ENCODE measurements around the gene POP7.
"Not testable (repeated sequence)": the region's sequence is repeated elsewhere in the genome, so short reads cannot be mapped to it uniquely, and the experiment has no call there.

POP7 gene

DNA sequence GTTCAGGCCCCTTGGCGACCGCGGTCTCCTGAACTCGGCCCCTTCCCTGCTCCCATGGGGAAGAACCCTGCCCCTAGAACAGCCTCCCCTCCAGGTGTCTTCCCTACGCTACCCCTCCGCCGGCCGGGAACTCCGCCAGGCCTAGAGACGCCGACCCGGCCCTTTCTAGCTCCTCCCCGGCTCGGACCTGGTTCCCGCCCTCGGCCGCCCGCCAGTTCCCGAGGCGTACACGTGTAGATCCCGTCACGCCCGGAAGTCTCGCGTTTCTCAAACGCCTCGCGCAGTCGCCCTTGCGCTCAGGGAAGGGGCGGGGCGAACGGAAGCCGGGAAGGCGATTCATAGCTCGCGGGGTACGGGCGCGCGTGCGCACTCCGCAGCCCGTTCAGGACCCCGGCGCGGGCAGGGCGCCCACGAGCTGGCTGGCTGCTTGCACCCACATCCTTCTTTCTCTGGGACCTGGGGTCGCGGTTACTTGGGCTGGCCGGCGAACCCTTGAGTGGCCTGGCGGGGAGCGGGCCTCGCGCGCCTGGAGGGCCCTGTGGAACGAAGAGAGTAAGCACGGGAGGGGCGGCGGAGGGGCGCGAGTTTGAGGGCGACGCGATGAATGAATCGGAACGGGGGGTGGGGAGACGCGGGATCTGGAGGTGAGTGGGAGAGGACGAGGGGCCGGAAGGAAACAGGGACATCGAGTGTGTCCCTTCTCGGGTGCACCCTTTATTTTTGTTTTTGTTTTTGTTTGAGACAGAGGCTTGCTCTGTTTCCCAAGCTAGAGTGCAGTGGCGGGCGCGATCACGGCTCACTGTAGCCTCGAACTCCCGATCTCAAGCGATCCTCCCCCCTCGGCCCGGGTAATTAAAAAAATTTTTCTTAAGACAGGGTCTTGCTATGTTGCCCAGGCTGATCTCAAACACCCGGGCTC lies at the start of gene POP7:
TSS of gene POP7 (plus strand) at position 369 of the 919 bp plus-strand sequence. CDS start 710 bp downstream, outside the sequence.
- peak; percentile 97 for DNase-seq (ENCODE audit: low read depth)

DNA sequence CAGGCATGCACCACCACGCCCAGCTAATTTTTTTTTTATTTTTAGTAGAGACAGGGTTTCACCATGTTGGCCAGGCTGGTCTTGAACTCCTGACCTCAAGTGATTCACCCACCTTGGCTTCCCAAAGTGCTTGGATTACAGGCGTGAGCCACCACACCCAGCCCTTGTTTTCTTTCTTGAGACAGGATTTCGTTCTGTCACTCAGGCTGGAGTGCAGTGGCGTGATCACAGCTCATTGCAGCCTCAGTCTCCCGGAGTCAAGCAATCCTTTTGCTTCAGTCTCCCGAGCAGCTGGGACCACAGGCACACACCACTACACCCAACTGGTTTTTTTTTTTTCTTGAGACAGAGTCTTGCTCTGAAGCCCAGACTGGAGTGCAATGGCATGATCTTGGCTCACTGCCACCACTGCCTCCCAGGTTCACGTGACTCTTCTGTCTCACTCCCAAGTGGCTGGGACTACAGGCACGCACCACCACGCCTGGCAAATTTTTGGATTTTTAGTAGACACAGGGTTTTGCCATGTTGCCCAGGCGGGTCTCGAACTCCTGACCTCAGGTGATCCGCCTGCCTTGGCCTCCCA lies 43.6 kb upstream of the POP7 start:
- DNase-seq (ENCODE audit: low read depth) = not testable (repeated sequence)

DNA sequence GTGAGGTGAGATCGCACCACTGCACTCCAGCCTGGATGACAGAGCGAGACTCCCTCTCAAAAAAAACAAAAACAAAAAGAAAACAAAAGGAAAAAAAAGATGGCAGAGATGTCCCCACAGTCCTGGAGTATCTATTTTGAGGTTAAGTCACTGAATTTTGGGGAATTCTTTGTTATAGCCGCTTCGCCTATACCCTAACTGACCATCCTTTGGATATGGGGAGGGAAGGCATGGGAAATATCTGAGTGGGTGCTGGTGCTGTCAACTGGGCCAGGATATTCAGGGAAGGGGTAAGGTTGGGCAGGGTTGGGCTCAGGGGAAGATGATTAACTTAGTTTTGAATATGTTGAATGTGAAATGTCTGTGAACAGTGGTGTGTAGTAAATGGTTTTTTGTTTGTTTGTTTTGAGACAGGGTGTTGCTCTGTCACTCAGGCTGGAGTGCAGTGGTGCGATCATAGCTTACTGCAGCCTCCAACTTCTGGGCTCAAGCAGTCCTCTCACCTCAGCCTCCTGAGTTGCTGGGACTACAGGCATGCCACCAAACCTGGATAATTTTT lies 40.7 kb upstream of the POP7 start:
- DNase-seq (ENCODE audit: low read depth) = no peak

- DNase-seq (ENCODE audit: low read depth) = no peak
These were observed 38.4 kb upstream of the POP7 start for GRCh38 chr7:100667331-100668068.

DNA sequence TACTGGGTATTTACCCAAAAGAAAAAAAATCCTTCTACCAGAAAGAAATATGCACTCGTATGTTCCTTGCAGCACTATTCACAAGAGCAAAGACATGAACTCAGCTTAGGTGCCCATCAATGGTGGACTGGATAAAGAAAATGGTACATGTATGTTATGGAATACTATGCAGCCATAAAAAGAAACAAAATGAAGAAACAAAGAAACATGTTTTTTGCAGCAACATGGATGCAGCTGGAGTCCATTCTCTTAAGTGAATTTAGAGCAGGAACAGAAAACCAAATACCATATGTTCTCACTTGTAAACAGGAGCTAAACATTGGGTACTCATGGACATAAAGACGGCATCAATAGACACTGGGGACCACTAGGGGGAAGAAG lies 37.9 kb upstream of the POP7 start:
- DNase-seq (ENCODE audit: low read depth) = no peak

GRCh38 chr7:100669106-100669505 lies 36.8 kb upstream of the POP7 start:
- DNase-seq (ENCODE audit: low read depth) = not testable (repeated sequence)

GRCh38 chr7:100670074-100670473 lies 35.8 kb upstream of the POP7 start:
- DNase-seq (ENCODE audit: low read depth) = no peak

DNA sequence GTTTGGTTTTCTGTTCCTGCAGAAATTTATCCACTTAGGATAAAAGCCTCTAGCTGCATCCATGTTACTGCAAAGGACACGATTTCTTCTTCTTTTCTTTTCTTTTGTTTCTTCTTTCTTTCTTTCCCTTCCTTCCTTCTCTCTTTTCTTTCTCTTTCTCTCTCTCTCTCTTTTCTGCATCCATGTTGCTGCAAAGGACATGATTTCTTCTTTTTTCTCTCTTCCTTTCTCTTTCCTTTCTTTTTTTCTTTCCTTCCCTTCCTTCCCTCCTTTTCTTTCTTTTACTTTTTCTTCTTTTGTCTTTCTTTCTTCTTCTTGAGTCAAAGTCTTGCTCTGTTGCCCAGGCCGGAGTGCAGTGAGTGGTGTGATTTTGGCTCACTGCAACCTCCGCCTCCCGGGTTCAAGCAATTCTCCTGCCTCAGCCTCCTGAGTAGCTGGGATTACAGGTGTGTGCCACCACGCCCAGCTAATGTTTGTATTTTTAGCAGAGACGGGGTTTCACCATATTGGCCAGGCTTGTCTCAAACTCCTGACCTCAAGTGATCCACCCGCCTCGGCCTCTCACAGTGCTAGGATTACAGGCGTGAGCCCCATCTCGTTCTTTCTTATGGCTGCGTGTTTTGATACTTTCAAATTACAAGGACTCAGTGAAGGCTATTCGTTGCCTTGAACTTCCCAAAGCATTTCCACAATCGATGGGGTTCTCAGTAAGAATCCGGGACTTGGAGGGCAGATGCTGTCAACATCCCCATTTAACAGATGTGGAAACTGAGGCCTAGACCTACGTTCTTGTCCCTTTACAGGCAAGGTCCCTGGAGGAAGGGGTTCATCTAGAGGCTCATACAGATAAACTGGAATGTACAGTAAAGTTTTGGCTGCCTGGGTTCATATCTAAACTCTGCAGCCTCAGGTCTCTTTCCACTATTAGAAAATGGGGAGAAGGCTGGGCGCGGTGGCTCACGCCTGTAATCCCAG lies 34.3 kb upstream of the POP7 start:
- no peak for DNase-seq (ENCODE audit: low read depth)

- peak; percentile 99 for DNase-seq (ENCODE audit: low read depth)
These were observed 32.5 kb upstream of the POP7 start, which contains the start of gene GNB2 for GRCh38 chr7:100673302-100673941. Gene GNB2 (plus strand): TSS chr7:100673740. CDS start chr7:100676266, 2,526 bp downstream.

GRCh38 chr7:100673942-100674410 lies 31.9 kb upstream of the POP7 start:
- peak; percentile 36 for DNase-seq (ENCODE audit: low read depth)

DNA sequence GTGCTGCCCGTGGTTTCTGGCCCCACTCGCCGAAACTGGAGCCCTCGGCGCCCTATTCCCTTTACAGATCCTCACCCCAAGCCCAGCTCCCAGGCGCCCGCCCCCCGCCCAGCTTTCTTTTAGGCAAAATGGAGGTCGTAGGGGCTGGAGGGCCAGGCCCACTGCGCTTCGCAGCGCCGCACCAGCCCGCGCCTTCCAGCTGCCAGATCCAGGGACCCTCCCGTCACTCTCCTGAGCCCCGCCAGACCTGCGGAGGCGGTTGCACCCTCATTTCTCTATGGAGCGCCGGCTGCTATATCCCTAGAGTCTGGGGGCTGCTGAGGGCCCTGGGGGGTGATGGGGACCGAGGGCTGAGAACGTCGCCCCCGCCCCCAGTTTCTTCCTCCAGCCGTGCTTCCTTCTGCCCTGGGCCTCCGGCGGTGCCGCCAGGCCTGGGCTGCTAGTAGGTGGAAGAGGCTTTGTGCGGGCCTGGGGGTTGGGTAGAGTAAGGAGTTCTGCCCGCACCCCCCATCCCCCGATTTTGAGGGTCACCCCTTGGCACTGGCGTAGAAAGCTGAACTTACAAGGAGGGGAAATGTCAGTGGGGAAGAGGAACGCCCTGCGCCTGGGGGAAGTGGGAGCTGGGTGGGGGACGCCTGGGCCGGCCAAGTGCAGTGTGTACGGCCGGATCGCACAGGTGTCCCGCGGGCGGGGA lies 31.4 kb upstream of the POP7 start:
- DNase-seq (ENCODE audit: low read depth) = no peak

DNA sequence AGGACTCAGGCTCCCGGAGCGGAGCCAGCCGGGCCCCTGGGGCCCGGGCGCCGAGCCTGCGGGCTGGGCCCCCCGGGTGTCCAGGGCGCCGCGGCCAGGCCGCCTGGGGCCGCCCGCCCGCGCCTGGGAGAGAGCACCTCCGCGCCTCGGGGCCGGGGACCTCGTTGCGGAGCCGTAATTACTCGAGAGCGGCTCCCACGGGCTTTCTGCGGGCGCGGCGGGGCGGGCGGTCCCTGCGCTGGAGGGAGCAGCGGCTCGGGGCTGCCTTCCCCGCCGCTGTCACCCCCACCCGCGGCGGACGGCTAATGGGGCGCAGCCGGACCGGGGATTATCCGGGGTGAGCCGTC lies 30.8 kb upstream of the POP7 start:
- DNase-seq (ENCODE audit: low read depth) = no peak

DNA sequence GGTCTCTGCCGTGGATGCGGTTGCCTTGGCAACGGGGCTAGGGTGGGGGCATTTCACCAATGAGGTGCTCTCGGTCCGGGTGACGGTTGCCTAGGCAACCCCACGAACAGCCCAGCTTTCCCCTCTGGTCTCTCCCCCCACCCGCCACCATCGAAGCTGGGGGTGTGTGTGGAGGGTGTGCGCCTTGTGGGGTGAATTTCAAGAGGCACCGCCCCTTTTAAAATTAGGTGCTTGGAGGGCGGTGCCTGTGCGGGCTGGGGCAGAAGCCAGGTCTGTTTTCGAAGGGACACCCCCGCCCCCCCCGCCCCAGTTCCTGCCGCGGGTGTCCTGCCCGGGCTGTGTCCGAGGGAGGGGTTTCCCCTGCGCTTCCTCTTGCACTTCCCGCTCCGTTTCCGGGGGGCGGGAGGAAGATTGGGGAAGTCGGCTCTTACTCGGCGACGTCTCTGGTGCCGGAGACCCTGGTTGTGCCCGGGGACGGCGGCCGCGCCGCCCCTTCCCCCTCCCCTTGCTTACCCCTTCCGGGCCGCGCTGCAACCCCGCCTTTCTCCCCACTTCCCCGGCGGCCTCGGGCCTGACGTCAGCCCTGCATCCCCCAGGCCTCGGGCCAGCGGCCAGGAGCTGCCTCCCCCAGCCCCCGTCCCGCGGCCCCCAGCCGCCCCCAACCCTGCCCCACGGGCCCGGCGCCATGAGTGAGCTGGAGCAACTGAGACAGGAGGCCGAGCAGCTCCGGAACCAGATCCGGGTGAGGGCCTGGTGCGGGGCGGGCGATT lies 30.2 kb upstream of the POP7 start:
- DNase-seq (ENCODE audit: low read depth) = peak; percentile 68

DNA sequence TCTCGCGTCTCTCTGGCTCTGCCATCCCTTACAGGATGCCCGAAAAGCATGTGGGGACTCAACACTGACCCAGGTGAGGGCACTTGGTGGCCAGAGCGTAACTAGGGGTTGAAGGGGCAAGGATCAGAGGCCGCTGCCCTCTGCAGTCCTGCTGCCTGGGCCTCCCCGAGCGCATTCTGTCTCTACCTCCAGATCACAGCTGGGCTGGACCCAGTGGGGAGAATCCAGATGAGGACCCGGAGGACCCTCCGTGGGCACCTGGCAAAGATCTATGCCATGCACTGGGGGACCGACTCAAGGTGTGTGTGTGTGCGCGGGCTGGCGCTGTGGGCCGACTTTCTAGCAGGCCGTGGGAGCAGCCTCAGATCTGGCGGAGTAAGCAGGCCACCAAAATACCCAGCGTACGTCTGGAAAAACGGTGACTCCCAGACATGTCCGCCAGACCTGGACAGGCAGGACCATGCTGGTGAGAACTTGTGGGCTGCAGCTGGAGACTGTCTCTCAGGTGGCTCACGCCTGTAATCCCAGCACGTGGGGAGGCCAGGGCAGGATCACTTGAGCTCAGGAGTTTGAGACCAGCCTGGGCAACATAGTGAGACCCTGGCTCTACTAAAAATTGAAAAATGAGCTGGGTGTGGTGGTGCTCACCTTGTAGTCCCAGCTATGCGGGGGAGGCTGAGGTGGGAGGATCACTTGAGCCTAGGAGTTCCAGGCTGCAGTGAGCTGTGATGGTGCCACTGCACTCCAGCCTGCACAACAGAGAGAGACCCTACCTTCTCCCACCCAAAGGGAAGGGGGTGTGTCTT lies 29.2 kb upstream of the POP7 start:
- DNase-seq (ENCODE audit: low read depth) = no peak

DNA sequence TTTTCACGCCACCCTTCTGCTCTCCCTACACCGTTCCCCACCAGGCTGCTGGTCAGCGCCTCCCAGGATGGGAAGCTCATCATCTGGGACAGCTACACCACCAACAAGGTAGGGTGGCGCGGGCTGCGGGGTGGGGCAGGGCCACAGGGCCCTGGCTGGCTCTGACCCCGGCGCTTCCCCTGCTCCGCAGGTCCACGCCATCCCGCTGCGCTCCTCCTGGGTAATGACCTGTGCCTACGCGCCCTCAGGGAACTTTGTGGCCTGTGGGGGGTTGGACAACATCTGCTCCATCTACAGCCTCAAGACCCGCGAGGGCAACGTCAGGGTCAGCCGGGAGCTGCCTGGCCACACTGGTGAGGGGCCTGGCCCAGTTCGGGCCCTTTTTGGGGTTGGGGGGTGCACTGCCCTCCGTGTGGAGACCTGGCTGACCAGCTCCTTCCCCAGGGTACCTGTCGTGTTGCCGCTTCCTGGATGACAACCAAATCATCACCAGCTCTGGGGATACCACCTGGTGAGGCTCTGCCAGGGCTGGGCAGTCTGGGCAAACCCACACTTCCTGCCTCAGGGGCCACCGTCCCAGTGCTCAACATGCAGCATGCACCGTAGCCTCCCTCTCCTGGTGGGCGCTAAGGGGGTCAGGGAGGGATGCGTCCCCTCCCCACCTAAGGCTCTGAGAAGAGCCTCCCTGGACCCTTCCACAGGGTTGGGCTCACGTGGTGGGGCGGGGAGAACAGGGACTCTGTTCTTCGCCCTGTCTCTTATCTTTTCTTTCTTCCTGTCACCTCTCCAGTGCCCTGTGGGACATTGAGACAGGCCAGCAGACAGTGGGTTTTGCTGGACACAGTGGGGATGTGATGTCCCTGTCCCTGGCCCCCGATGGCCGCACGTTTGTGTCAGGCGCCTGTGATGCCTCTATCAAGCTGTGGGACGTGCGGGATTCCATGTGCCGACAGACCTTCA lies 28.3 kb upstream of the POP7 start:
- no peak for DNase-seq (ENCODE audit: low read depth)

DNA sequence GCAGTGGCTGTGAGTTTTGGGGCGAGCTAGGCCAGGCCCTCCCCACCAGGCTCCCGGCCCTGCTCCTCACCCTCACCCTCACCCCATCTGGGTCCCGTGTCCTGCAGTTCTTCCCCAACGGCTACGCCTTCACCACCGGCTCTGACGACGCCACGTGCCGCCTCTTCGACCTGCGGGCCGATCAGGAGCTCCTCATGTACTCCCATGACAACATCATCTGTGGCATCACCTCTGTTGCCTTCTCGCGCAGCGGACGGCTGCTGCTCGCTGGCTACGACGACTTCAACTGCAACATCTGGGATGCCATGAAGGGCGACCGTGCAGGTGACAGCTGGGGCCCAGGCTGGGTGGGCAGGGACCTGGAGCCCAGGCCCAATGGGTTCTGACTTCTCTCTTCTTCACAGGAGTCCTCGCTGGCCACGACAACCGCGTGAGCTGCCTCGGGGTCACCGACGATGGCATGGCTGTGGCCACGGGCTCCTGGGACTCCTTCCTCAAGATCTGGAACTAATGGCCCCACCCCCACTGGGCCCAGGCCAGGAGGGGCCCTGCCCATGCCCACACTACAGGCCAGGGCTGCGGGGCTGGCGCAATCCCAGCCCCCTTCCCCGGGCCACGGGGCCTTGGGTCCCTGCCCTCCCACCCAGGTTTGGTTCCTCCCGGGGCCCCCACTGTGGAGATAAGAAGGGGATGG lies 27.5 kb upstream of the POP7 start:
- DNase-seq (ENCODE audit: low read depth) = no peak

Data from fibroblast of gingiva (primary cell).